GM18499 (cell line): ENCODE results near the gene EFCAB8.
"Not testable (repeated sequence)": the region's sequence is repeated elsewhere in the genome, so short reads cannot be mapped to it uniquely, and the experiment has no call there.

ENCODE experiments used
- ATAC-seq: cut with Tn5 transposase; IDR thresholded peaks from one replicate; pipeline ENCODE4 v1.9.1; 2021; ENCODE audit warnings: moderate number of reproducible peaks; ENCODE audit not compliant: insufficient read depth, unreplicated experiment

Gene EFCAB8

GRCh38 chr20:32839227-32839981 lies 19.3 kb upstream of the EFCAB8 start:
- ATAC-seq: no peak

- ATAC-seq: no peak
These were observed 18.8 kb upstream of the EFCAB8 start for GRCh38 chr20:32839982-32840285.

GRCh38 chr20:32841174-32841573 lies 17.5 kb upstream of the EFCAB8 start:
- no peak for ATAC-seq

DNA sequence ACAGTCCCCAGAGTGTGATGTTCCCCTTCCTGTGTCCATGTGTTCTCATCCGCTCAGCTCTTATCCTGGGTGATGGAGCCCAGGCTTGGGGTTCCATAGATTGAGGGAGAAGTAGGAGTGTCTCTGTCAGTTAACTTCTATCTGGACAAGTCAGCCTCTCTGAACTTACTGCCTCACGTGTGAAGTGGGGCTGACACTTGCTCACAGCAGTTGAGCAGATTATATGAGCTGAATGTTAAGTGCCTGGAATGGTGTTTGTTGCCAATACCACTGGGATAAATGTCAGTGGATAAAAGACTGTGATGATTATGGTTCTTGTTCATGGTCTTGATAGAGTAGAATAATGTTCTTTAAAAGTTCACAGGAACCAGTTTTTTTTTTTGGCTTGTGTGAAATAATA lies 17.1 kb upstream of the EFCAB8 start:
- ATAC-seq: no peak

DNA sequence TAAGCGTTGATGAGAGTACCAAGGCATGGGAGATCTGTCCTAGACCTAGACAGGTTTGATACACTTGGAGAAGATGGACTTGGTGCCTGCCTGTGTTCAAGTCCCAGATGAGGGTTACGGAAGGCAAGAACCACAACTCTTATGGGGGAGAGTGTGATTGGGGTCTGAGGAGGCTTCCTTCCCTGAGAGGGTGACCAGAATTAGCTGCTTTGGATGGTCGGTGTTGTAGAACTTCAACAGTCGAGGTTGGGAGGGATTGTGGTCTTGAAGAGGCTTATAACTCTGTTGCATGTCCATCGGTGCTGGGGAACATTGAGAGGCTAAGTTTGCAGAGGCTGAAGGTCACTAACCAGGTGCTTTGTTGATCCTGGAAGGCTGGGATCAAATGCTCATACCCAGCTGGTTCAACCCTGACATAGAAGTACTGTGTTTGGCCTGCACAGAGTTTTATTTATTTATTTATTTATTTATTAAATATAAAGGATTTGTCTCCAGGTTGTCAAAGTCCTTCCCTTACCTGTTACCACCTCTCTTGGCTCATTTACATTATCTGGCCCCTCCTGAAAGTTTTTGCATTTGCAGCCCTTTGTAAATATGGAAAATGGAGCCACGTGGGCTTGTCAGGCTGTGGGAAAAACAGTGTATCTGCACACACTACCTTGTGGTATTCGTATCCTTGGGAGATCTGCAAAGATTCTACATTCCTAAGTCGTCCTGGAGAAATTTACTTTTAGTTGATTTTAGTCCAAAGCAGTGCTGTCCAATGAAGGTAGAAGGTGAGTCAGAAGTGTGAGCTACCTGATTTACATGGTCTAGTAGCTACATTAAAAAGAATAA lies 15.8 kb upstream of the EFCAB8 start:
- no peak for ATAC-seq

DNA sequence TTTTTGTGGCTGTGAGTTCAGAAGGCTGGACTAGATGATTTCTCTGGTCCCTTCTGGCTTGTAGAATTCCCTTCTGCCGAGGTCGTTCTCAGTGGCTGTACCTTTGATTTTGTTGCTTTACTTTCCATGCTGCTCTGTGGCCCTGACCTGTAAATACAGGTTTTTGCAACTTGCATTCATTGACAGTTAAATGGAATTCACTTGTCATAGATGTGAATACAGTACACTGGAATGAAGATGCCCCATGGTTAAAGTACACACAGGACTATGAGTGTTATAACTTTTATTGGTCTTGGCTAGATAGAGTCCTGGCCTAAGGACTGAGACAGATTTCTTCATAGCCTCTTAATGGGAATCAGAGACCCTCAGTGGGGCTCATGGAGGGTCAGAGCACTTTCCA lies 12.9 kb upstream of the EFCAB8 start:
- no peak for ATAC-seq

- ATAC-seq: no peak
These were observed 11.9 kb upstream of the EFCAB8 start for GRCh38 chr20:32846852-32847251.

DNA sequence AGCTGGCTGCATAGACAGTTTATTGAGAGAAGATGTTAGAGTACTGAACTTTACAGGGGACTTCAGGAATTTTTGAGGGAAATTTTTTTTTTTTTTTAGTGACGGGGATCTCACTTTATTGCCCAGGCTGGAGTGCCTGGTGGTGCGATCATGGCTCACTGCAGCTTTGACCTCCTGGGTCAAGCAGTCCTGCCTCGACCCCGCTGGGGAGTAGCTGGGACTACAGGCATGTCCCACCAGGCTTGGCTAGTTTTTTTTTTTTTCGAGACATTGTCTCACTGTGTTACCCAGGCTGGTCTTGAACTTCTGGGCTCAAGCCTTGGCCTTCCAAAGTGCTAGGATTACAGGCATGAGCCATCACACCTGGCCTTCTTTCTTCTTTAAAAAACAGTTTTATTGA lies 10.8 kb upstream of the EFCAB8 start:
- ATAC-seq: no peak

GRCh38 chr20:32848846-32849245 lies 9.9 kb upstream of the EFCAB8 start:
- no peak for ATAC-seq

DNA sequence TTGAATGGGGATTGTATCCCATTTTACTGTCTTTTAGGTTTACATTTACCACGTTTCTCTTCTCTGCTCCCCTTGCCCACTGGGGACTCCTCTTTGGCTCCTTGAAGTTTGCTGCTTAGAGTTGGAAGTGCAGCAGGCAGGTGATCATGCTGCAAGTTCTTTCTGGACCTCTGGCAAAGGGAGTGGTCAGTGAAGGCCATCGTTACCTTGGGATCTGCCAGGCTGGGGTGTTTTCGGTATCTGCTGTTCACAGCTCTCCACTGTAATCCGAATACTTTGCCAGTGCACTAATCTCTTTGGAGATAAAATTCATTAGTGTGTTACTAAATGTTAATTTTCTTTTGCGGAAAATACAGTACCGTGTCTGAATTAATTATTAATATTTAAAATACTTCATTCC lies 9.1 kb upstream of the EFCAB8 start:
- no peak for ATAC-seq

GRCh38 chr20:32855387-32855786 lies 3.3 kb upstream of the EFCAB8 start:
- ATAC-seq: no peak

GRCh38 chr20:32858189-32858588 lies 534 bp upstream of the EFCAB8 start:
- no peak for ATAC-seq

- no peak for ATAC-seq
These were observed 2.7 kb downstream of the EFCAB8 start for GRCh38 chr20:32861446-32861845.

DNA sequence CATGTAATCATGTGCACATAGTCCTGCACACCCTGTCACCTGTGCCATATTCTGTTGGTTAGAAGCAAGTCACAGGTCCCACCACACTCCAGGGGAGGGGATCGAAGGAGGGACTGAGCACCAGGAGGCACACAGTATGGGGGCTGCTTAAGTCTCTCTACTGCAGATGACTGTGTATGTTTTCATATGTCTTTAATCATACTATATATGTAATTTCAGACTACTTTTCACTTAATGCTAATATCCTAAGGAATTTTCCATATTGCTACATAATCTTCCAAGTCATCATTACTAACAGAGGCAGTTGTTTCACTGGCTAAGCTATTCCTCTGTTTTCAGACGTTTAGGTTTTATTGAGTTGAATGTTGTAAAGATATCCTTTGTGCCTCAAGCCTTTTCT lies 10.8 kb downstream of the EFCAB8 start:
- no peak for ATAC-seq

- ATAC-seq: not testable (repeated sequence)
These were observed 11.8 kb downstream of the EFCAB8 start for GRCh38 chr20:32870526-32870925.

GRCh38 chr20:32870985-32871384 lies 12.3 kb downstream of the EFCAB8 start:
- ATAC-seq: no peak

DNA sequence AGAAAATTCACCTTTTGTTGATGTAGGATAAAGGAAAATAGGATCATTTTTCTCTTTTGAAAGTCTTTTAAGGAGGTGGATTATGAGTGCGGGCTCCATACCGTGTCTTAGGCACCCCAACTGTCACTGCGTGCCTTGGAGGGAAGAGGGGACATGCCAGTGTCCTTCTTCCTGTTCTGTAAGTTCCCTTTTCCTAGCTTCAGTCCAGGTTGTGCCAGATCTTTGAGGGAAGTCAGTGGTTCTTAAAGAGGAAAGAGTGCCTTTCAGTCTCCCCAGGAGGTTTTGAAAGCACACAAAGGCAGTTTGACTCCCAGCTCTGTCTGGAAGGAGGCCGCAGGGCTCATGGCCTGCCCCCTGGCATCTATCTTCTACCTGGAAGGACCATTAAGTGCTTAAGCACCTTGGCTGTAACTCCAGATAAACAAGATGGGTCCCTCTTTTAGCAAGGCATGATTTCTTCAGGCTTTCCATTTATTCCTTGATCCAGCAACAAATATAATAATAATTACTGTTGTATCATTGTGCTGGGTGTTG lies 13.0 kb downstream of the EFCAB8 start:
- no peak for ATAC-seq

GRCh38 chr20:32872266-32872665 lies 13.5 kb downstream of the EFCAB8 start:
- ATAC-seq: no peak

GRCh38 chr20:32875673-32876072 lies 16.9 kb downstream of the EFCAB8 start:
- no peak for ATAC-seq

GRCh38 chr20:32877507-32877906 lies 18.8 kb downstream of the EFCAB8 start:
- no peak for ATAC-seq

DNA sequence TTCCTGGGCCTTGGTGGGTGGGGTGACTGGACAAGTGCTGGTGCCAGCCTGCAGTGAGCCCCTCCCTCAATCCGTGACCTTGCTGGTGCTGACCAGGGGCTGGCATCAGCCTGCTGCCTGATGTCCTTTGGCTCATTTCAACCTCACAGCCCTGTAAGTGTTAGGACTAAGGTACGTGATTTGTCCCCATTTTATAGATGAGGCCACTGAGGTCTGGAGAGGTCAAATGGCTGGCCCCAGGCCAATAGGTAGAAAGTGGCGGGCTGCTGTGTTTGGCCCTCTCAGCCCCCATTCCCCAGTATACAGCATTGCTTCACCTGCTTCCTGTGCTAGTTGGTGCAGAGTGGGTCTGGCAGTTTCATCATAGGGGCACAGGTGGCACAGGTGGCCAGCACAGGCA lies 20.1 kb downstream of the EFCAB8 start:
- ATAC-seq: no peak

DNA sequence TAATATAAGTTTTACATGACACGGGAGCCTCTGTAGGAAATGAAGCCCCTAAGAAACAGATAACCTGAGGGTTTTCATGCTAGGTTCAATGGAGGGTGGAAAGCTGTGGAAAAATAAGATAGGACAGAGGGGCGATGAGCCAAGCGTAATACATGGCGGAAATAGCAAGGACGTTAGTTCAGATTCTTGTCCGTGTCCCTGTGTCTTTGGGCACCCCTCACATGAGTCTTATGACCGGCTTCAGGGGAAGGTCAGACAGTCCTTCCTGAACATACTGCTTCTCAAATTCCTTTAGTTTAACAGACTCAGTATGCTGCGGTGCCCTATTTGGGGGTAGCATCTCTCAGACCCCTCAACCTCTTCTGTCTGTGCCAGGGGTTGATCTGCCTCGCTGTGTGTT lies 20.8 kb downstream of the EFCAB8 start:
- ATAC-seq: no peak
